ENCODE measurements around the gene ABHD1.
A peak's percentile ranks its signal among the peaks of the same experiment; 100 is the strongest.
"Not testable (repeated sequence)": the region's sequence is repeated elsewhere in the genome, so short reads cannot be mapped to it uniquely, and the experiment has no call there.

The ABHD1 gene

DNA sequence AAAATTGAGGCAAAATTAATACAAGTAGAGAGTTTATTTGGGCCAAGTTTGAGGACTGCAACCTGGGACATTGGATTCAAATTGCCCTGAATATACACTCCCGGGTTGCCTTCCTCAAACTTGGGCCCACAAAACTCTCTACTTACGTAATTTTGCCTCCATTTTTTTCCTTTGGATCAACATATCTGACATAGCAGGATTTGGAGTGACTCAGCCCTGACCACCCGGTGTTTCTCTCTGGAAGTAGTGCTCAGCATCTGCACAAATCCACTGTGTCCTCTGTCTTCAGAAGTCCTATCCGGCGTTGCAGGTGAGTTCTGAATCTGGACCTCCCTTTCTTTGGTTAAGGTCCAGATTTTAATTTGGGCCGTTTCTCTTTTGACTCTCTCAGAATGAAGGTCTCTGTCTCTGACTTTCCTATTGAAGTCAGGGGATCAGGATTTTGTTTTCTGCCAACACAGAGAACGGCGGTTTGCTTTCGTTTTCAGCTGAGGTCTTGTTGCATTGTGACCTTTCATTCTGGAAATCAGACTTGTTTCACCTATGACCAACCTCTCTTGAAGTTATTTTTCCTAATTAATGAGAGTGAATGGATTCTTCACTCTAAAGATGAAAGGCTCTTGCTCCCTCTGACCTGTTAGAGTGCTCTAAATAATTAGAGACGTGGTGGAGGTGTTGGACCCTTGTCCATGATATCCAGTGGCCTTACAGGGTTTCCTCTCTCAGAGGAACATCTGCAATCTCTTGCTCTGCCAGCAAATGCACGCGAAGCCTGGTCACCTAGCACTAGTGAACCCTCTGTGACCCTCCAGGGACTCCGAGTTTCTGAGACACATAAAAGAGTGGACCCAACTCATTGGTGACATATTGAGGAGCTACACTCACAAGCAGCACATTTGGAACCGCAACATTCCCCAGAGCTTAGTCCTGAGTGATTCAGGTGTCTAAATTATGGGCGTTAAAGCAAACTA lies 38.8 kb downstream of the ABHD1 start:
- FAIRE-seq (no peak), DNase-seq (ENCODE audit: insufficient read length, low spot score) (no peak)

DNA sequence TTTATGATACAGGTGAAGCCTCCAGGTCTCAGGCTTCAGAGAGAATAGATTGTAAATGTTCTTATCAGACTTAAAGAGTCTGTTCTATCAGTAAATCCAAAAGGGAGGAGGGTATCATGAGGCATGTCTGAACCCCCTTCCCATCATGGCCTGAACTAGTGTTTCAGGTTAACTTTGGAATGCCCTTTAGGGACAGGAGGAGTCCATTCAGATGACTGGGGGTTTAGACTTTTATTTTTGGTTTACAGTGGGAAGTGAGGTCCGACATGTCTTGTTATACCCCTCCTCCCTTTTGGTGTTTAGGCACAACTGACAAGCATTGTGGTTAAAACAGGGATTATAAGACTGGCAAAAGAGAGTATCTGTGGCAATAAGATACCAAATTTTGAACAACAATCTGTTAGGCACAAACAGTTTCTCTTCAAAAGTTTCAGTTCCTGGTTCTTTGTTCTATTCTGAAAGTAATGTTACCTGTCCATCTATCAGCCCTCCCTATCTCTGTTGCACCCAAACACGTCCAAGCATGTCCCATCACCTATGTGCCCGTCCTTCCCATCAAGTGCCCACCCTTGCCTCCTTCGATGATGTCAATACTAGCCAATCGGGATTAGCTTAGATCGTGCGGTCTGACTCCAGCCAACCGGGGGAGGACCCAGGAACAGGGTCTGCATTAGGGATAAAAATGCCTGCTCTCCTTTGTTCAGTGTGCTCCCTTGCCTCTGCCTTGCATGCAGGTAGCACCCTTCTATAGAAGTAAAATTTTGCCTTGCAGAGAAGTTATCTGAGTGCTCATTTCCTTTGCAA lies 41.5 kb downstream of the ABHD1 start:
- FAIRE-seq = peak; percentile 78
- no peak for DNase-seq (ENCODE audit: insufficient read length, low spot score)

- FAIRE-seq (no peak), DNase-seq (ENCODE audit: insufficient read length, low spot score) (no peak)
Measured at GRCh38 chr2:27170581-27171337, 47.1 kb downstream of the ABHD1 start.

GRCh38 chr2:27171351-27171848 lies 47.8 kb downstream of the ABHD1 start:
- DNase-seq (ENCODE audit: insufficient read length, low spot score) (no peak), FAIRE-seq (no peak)

DNA sequence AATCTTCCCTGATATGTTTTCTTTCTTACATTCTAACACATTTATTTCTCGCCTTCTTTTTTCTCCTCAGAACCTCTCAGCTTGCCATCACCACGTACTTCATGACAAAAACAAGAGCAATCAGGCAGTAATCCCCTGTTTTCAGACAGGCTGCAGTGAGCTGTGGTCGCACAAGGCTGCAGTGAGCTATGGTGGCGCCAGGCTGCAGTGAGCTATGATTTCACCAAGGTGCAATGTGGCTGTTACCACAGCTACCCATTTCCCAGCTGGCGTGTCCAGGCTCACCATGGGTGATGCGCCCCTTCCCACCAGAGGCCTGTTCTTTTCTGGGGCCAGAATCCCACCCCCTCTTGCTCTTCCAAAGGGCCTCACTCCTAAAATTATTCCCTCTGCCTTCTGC lies 51.0 kb downstream of the ABHD1 start:
- no peak for FAIRE-seq

GRCh38 chr2:27175330-27175729 lies 51.7 kb downstream of the ABHD1 start:
- DNase-seq (ENCODE audit: insufficient read length, low spot score) (no peak), FAIRE-seq (no peak)

More for the DNA sequence above, 51.0 kb downstream of the ABHD1 start:
- DNase-seq (ENCODE audit: insufficient read length, low spot score) = no peak

DNA sequence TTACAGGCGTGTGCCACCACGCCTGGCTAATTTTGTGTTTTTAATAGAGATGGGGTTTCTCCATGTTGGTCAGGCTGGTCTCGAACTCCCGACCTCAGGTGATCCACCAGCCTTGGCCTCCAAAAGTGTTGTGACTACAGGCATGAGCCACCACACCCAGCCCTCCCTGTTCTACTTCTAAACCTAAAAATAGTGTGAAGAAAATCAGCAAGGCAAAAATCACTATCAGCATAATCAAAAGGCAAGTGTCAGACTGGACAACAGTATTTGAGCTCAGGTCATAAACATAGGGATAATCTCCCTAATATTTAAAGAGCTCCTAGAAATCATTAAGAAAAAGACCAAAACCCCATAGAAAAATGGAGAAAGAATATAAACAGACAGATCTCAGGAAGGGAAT lies 52.2 kb downstream of the ABHD1 start:
- DNase-seq (ENCODE audit: insufficient read length, low spot score); FAIRE-seq: not testable (repeated sequence)

GRCh38 chr2:27177441-27178351 lies 54.1 kb downstream of the ABHD1 start:
- DNase-seq (ENCODE audit: insufficient read length, low spot score) = no peak
- no peak for FAIRE-seq

GRCh38 chr2:27178469-27178868 lies 54.9 kb downstream of the ABHD1 start:
- no peak for FAIRE-seq
- DNase-seq (ENCODE audit: insufficient read length, low spot score) = no peak

DNA sequence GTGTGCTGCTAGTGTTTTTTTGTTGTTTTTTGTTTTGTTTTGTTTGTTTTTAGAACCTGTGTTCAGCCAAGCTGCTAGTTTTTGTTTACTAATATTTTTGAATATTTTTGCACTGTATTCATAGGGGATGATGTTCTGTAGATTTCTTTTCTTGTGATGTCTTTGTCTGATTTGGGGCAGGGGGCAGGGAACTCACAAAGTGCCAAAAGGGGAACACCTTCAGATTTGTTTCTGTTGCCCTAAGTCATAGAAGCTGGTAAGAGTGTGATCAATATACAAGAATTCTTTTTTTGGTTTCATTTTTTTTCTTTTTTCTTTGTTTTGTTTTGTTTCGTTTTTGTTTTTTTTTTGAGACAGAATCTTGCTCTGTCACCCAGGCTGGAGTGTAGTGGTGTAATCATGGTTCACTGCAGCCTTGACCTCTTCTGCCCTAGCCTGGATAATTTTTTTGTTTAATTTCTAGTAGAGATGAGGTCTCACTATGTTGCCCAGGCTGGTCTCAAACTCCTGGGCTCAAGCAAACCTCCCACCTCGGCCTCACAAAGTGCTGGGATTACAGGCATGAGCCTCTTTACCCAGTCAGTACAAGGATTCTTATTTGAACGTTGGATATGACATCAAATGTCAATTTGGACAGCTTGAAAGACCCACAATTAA lies 55.9 kb downstream of the ABHD1 start:
- FAIRE-seq (no peak), DNase-seq (ENCODE audit: insufficient read length, low spot score) (no peak)
